HG03439 (cell line): ENCODE results near the gene GNAT3.

Experiments
- ATAC-seq: cut with Tn5 transposase; IDR thresholded peaks from one replicate; pipeline ENCODE4 v1.9.1; 2021; ENCODE audit warnings: mild to moderate bottlenecking, moderate library complexity; ENCODE audit not compliant: unreplicated experiment

The GNAT3 gene

GRCh38 chr7:80467069-80467468, 44.8 kb downstream of the GNAT3 start:
- ATAC-seq, result no peak

- ATAC-seq, result no peak
These were observed 45.2 kb downstream of the GNAT3 start for GRCh38 chr7:80466636-80467035.

GRCh38 chr7:80464211-80464610, 47.7 kb downstream of the GNAT3 start:
- ATAC-seq, result no peak

GRCh38 chr7:80463272-80463920, 48.5 kb downstream of the GNAT3 start:
- no peak for ATAC-seq

- ATAC-seq, result no peak
These were observed 51.0 kb downstream of the GNAT3 start for GRCh38 chr7:80460857-80461256.

- no peak for ATAC-seq
These were observed 51.9 kb downstream of the GNAT3 start for GRCh38 chr7:80459776-80460510.

- ATAC-seq, result no peak
These were observed 52.8 kb downstream of the GNAT3 start for GRCh38 chr7:80458822-80459725.

- no peak for ATAC-seq
These were observed 58.0 kb downstream of the GNAT3 start for GRCh38 chr7:80453699-80454340.

- ATAC-seq, result no peak
These were observed 61.1 kb downstream of the GNAT3 start for GRCh38 chr7:80450621-80451308.

- ATAC-seq, result no peak
These were observed 62.0 kb downstream of the GNAT3 start for GRCh38 chr7:80449836-80450235.

GRCh38 chr7:80445351-80445750, 66.5 kb downstream of the GNAT3 start:
- ATAC-seq, result no peak

GRCh38 chr7:80444811-80445210, 67.1 kb downstream of the GNAT3 start:
- ATAC-seq, result no peak

GRCh38 chr7:80443325-80443724, 68.5 kb downstream of the GNAT3 start:
- ATAC-seq, result no peak

GRCh38 chr7:80440883-80441282, 71.0 kb downstream of the GNAT3 start:
- no peak for ATAC-seq

GRCh38 chr7:80439894-80440821, 71.7 kb downstream of the GNAT3 start:
- no peak for ATAC-seq

- no peak for ATAC-seq
These were observed 76.3 kb downstream of the GNAT3 start for GRCh38 chr7:80435521-80435920.

- ATAC-seq, result no peak
These were observed 77.8 kb downstream of the GNAT3 start for GRCh38 chr7:80434047-80434446.

- no peak for ATAC-seq
These were observed 79.7 kb downstream of the GNAT3 start for GRCh38 chr7:80432166-80432565.

GRCh38 chr7:80429181-80429580, 82.7 kb downstream of the GNAT3 start:
- no peak for ATAC-seq
